H1 (cell line): ENCODE results near the gene APELA. TPM values are rescaled to one million over a fixed set of nuclear protein-coding genes. Genes with fewer than 3 reads are reported as not detected.

Source experiments
- BACH1 ChIP-seq: IDR thresholded peaks from 2 replicates; pipeline ENCODE4 v1.6.1; 2012; ENCODE audit warnings: low read length, improper control_type of control experiment
- GABPA ChIP-seq: IDR thresholded peaks from 2 replicates; pipeline ENCODE4 v1.6.1; 2011; ENCODE audit warnings: mild to moderate bottlenecking, low read length, moderate library complexity, borderline replicate concordance; ENCODE audit not compliant: insufficient read depth
- GTF2F1 ChIP-seq: IDR thresholded peaks from 2 replicates; pipeline ENCODE4 v1.6.1; 2012; ENCODE audit warnings: low read depth, low read length, improper control_type of control experiment, borderline replicate concordance
- polyA plus RNA-seq, 7 experiments: library from polyadenylated mRNA; depleted of rRNA in 3 of 7; stranded (reverse) in 5 of 7; unstranded in 2 of 7; fragments of >200 nt in 5 of 7; fragments of 200-250 nt in 2 of 7; gene quantifications; 1 replicate in 5 of 7; 2 replicates in 1 of 7; 4 replicates in 1 of 7; pipeline versions ENCODE4 v1.2.1 to v1.2.3, GENCODE V29; 2011 to 2013; ENCODE audit warnings: missing spikeins in 2 of 7, mixed read lengths in 2 of 7
- total RNA-seq: library from RNA; stranded (reverse); fragmentation: NEBNext Ultra II Directional; extraction: Animal tissue kit (Norgen Biotek cat#: 25700); gene quantifications from 2 replicates; pipeline ENCODE4 v1.2.1, GENCODE V29; 2021
- TF ChIP-seq, protein P1 (sequence below): fragments of 300-600 bp; sonication (generic); IDR thresholded peaks from 2 replicates; pipeline ENCODE4 v1.7.1; 2012; ENCODE audit warnings: low read length, moderate library complexity, mild to moderate bottlenecking, inconsistent platforms; ENCODE audit not compliant: insufficient replicate concordance

Gene APELA
- total and polyA plus RNA-seq, 2 of the 8 experiments (the other 6 are each of a cell fraction or from before 2014, with no cell fraction given), result 60.2 to 81.8 TPM

- TF ChIP-seq, protein P1, sequence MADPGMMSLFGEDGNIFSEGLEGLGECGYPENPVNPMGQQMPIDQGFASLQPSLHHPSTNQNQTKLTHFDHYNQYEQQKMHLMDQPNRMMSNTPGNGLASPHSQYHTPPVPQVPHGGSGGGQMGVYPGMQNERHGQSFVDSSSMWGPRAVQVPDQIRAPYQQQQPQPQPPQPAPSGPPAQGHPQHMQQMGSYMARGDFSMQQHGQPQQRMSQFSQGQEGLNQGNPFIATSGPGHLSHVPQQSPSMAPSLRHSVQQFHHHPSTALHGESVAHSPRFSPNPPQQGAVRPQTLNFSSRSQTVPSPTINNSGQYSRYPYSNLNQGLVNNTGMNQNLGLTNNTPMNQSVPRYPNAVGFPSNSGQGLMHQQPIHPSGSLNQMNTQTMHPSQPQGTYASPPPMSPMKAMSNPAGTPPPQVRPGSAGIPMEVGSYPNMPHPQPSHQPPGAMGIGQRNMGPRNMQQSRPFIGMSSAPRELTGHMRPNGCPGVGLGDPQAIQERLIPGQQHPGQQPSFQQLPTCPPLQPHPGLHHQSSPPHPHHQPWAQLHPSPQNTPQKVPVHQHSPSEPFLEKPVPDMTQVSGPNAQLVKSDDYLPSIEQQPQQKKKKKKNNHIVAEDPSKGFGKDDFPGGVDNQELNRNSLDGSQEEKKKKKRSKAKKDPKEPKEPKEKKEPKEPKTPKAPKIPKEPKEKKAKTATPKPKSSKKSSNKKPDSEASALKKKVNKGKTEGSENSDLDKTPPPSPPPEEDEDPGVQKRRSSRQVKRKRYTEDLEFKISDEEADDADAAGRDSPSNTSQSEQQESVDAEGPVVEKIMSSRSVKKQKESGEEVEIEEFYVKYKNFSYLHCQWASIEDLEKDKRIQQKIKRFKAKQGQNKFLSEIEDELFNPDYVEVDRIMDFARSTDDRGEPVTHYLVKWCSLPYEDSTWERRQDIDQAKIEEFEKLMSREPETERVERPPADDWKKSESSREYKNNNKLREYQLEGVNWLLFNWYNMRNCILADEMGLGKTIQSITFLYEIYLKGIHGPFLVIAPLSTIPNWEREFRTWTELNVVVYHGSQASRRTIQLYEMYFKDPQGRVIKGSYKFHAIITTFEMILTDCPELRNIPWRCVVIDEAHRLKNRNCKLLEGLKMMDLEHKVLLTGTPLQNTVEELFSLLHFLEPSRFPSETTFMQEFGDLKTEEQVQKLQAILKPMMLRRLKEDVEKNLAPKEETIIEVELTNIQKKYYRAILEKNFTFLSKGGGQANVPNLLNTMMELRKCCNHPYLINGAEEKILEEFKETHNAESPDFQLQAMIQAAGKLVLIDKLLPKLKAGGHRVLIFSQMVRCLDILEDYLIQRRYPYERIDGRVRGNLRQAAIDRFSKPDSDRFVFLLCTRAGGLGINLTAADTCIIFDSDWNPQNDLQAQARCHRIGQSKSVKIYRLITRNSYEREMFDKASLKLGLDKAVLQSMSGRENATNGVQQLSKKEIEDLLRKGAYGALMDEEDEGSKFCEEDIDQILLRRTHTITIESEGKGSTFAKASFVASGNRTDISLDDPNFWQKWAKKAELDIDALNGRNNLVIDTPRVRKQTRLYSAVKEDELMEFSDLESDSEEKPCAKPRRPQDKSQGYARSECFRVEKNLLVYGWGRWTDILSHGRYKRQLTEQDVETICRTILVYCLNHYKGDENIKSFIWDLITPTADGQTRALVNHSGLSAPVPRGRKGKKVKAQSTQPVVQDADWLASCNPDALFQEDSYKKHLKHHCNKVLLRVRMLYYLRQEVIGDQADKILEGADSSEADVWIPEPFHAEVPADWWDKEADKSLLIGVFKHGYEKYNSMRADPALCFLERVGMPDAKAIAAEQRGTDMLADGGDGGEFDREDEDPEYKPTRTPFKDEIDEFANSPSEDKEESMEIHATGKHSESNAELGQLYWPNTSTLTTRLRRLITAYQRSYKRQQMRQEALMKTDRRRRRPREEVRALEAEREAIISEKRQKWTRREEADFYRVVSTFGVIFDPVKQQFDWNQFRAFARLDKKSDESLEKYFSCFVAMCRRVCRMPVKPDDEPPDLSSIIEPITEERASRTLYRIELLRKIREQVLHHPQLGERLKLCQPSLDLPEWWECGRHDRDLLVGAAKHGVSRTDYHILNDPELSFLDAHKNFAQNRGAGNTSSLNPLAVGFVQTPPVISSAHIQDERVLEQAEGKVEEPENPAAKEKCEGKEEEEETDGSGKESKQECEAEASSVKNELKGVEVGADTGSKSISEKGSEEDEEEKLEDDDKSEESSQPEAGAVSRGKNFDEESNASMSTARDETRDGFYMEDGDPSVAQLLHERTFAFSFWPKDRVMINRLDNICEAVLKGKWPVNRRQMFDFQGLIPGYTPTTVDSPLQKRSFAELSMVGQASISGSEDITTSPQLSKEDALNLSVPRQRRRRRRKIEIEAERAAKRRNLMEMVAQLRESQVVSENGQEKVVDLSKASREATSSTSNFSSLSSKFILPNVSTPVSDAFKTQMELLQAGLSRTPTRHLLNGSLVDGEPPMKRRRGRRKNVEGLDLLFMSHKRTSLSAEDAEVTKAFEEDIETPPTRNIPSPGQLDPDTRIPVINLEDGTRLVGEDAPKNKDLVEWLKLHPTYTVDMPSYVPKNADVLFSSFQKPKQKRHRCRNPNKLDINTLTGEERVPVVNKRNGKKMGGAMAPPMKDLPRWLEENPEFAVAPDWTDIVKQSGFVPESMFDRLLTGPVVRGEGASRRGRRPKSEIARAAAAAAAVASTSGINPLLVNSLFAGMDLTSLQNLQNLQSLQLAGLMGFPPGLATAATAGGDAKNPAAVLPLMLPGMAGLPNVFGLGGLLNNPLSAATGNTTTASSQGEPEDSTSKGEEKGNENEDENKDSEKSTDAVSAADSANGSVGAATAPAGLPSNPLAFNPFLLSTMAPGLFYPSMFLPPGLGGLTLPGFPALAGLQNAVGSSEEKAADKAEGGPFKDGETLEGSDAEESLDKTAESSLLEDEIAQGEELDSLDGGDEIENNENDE, result no peak
- TF ChIP-seq GTF2F1, result no peak
- no peak for TF ChIP-seq GABPA
- no peak for TF ChIP-seq BACH1
Observed at GRCh38 chr4:164918956-164919355, 42.0 kb downstream of the APELA start (continued).
